GM21528 (cell line): ENCODE measurements around the gene TMEM52B.
"Not testable (repeated sequence)": the region's sequence is repeated elsewhere in the genome, so short reads cannot be mapped to it uniquely, and the experiment has no call there.

Experiments
- ATAC-seq: cut with Tn5 transposase; IDR thresholded peaks from one replicate; pipeline ENCODE4 v1.9.1; 2021; ENCODE audit warnings: mild to moderate bottlenecking, moderate library complexity; ENCODE audit not compliant: unreplicated experiment, low FRiP score

TMEM52B gene

GRCh38 chr12:10170216-10170615 is 8.6 kb upstream of the TMEM52B start:
- no peak for ATAC-seq

DNA sequence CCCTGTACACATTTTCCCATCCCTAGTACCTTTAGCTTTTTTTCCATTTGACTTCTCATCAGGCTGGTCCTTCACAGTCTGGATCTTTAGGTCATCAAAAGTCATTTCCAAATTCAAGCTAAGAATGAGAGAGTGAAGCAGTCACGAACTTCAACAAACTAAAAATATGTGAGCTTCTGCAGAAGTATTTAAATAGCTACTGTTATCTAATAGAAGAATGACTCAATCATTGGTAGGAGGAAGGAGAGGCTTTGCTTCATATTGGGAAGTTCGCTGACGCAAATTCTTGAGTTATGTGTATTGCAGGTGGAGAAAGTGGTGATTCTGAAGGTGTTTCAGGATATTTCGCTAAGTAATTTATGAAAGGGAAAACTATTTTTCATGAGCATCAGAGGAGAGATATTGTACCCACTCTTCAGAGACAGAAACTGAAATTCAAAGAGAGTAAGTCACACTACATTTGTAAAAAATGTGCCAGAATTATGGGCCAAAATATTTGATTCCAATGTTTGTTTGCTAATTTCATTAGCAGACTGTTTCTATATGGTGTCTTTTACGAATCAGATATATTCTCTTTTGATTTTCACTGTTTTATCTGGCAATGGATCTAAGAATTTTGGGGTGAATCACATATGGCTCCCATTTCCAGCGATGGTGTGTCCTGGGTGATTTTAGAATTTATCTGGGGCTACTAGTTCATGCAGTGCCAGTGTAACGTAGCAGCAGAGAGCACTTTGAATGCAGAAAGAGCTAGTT is 6.7 kb upstream of the TMEM52B start, which contains the start of gene OLR1:
Gene OLR1 (minus strand): TSS at position 160 of the 756 bp plus-strand sequence. CDS start 55 bp downstream, at position 105.
- ATAC-seq, result no peak

DNA sequence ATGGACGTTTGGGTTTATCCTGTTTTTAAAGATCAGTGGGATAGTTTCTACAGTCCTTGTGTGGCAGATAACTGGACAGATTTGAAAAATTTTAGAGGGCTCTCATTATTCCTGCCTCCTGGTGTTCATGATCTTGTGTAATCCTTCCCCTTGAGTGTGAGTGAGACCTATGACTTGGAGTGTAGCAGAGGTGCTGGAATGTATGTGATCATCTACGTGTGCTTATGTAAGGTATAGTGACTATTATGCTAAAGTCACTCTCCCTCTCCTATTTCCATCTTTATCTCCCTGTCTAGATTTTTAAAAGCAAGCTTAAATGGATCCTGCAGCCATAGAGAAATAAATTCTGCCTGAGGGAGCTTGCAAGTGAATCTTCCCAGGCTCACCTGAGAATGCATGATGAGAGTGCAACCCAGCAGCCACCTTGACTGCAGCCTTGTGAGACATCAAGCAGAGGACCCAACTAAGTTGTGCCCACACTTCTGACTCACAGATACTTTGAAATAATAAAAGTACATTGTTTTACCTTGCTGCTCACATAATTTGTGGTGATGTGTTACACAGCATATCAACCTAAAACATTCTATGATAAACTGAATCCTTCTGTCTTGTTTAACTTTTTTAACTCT is 3.7 kb upstream of the TMEM52B start:
- no peak for ATAC-seq

GRCh38 chr12:10175846-10176636 is 2.8 kb upstream of the TMEM52B start:
- no peak for ATAC-seq

- ATAC-seq, result no peak
Observed at GRCh38 chr12:10179776-10180181, 947 bp downstream of the TMEM52B start.

- ATAC-seq, result no peak
Observed at GRCh38 chr12:10182354-10183049, 3.7 kb downstream of the TMEM52B start.

- ATAC-seq, result no peak
Observed at GRCh38 chr12:10184261-10184843, 5.5 kb downstream of the TMEM52B start.

GRCh38 chr12:10186299-10186698 is 7.5 kb downstream of the TMEM52B start:
- ATAC-seq, result no peak

GRCh38 chr12:10186958-10187357 is 8.1 kb downstream of the TMEM52B start:
- ATAC-seq, result not testable (repeated sequence)

GRCh38 chr12:10189653-10190052 is 10.8 kb downstream of the TMEM52B start:
- no peak for ATAC-seq

- ATAC-seq, result peak; percentile 87
Observed at GRCh38 chr12:10190558-10191388, 11.9 kb downstream of the TMEM52B start.

DNA sequence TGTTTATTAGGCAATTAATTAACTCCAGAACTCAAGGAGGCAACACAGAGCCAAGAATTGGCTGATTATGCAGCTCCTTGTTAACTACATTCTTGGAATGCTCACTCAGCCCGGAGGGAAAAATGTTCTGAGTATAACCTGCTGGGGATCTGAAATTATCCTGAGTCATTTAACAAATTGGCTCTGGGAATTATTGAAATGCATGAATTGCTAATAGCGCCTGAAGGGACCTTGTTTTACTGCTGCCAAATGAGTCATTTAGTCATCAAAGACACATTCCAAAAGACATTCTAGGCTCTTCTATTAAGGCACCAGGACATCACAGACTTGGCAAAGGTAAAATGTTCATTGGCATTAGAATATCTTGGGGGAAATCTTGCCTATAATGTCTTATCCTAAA is 13.0 kb downstream of the TMEM52B start:
- no peak for ATAC-seq

- no peak for ATAC-seq
Observed at GRCh38 chr12:10194160-10194670, 15.4 kb downstream of the TMEM52B start.

DNA sequence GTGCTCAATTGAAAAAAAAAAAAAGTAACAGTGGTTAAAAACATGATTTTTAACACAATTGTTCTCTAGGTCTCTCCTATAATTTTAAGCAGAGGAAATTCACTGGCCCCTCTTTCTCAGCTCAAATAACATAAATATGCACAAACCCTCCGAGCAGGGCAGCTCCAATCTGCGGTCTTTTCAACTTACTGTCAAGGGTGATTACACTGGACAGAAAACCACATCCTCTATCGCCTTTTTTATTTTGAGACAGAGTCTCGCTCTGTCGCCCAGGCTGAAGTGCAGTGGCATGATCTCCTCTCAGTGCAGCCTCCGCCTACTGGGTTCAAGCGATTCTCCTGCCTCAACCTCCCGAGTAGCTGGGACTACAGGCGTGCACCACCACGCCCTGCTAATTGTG is 17.4 kb downstream of the TMEM52B start:
- peak; percentile 85 for ATAC-seq

DNA sequence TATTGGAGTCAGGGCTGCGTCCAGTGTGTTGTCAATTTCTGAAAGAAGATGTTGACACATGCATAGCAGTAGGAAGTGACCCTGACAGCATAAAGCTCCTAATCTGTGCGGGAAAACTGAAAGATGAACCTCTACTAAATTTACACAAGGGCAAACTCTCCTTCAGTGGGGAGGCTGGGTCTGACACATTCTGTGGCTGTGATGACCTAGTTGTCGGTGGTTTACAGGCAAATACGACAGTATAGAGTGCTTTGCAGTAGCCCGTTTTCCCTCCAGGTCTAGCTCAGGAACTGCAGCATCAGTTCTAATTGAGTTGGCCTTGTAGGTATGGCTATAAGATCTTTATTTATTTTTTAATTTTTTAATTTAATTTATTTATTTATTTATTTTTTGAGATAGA is 19.0 kb downstream of the TMEM52B start:
- ATAC-seq, result no peak

GRCh38 chr12:10204495-10204894 is 25.7 kb downstream of the TMEM52B start:
- not testable (repeated sequence) for ATAC-seq

- ATAC-seq, result no peak
Observed at GRCh38 chr12:10205220-10205807, 26.5 kb downstream of the TMEM52B start.

- no peak for ATAC-seq
Observed at GRCh38 chr12:10207136-10207535, 28.3 kb downstream of the TMEM52B start.

- no peak for ATAC-seq
Observed at GRCh38 chr12:10210225-10210624, 31.4 kb downstream of the TMEM52B start.
